Stimulated activated CD4-positive, alpha-beta T cell treated with anti-CD3 and anti-CD28 coated beads, Interleukin-4, amount 100 ng/mL, for 48 hours (primary cell): ENCODE data around the gene CYTH4.

ENCODE experiments used
- DNase-seq, 2 donors: peaks; one replicate each; pipeline ENCODE4 v3.0.0-alpha.2; 2020; ENCODE audit warnings: low read depth in 2 of 2

CYTH4 gene

DNA sequence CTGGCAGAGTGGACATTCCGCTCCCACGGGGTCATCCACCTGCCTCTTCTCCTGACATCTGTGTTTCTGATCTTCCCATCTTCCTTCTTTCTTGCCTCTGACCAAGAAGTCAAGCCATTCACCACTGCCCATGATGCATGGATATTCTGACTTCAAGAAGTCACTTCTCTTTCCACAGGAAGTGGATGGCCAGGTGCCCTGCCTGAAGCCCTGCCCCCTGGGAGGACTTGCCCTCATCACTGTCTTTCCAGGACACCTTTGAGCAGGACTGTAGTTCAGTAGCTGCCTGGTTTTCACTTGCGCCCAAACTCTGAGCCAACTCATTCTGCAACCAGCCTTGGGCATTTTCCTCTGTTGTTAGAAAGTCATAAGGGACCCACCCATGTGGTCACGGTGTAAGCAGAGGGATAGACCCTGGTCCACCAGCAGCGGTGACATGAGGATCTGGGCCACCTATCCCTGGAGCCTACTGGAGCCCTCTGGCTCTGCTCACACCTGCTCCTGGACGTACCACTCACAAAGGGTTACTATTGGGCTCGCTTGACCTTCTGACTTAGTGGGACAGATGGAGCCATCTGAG, 6.9 kb downstream of the CYTH4 start:
- no peak for DNase-seq

DNA sequence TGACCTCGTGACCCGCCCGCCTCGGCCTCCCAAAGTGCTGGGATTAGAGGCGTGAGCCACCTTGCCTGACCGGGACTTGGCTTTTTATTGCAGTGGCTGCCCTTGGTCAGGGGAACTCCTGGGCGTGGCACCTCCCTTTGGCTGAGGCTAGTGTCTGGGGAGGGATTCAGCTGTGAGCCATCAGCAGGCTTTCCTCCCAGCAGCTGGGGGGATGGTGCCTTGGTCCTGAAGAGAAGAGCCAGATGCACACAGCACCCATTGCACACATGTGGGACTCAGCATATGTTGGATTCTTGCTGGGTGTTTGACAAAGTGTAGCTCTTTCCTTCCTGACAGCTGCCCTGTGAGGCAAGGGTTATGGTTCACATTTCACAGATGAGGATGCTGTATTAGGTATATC, 8.4 kb downstream of the CYTH4 start:
- no peak for DNase-seq

DNA sequence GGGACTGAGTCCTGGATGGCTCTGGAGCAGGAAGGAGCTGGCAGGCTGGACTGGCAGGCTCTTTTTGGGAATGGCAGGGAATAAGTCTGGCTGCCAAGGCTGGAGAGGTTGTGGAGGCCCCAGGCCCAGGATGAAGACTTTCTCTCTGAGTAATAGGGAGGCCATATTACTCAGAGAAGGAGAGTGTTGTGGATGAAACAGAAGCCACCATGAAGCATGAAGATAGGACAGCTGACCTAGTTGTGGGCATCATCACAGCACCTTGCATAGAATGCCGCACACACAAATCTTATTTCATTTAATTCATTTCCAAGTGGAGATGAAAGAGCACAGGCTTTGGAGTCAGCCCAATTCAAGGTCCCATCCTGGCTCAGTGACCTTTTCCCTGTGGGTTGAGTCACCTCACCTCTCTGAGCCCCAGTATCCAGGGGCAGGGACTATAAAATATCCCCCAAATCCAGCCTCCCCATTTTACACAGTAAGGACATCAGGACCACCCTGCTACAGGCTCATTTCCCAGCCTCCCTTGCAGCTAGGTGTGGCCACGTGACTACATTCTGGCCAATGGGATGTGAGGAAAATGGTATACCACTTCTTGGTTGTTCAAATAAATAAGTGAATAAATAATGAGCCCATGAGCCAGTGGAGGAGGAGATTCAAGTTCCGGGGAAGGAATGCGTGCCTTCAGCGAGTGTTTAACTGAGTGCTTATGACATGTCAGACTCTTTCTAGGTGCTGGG, 9.4 kb downstream of the CYTH4 start:
- DNase-seq = no peak

DNA sequence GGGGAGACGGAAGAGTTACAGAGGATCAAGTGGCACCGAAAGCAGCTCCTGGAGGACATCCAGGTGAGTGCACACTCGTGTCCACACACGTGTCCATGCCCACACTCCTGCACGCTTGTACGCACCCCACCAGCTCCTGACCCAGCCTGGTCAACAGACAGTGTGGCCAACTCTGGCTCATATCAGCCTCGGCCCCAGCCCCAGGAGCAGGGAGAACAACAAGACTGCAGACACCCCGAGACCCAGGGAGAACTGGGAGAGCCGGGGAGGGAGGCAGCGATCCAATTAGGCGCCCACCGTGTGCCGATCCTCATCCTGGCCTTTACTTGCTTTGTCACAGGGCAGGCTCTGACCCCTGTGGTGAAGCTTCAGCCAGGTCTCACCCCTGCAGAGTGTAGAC, 10.3 kb downstream of the CYTH4 start:
- DNase-seq = no peak

DNA sequence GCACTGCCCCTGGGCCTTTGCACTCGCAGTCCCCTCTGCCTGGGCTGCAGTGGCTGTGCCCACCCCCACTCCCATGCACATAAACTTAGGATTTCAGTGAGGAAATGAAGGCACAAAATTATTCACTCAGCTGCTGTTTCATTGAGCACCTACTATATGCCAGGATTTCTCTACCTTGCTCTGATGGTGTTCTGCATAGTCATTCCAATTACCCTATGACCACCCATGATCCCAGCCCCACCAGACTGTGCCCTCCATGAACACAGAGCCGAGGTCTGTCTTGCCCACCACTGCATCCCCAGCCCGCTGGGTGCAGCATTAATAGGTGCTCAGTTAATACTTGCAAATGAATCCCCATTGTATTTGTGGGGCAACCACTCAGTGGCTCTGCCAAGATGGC, 10.9 kb downstream of the CYTH4 start:
- no peak for DNase-seq

DNA sequence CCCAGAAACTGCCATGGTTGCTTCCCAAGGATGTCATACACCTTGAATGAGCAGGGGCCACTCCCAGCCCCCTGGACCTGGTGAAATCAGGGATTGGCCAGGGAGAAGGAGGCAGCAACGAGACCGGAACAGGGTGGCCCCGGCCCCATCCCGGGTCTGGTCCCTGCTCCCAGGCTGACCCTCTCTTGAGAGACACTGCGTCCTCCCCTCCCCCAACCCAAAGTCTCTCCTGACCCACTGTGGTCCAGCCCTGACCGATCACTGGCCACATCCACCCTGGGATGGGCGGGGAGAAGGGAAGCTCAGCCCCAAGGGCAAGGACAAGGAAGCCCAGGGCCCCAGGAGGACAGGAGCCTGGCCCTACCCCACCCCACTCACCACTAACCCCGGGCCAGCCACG, 12.4 kb downstream of the CYTH4 start:
- no peak for DNase-seq

DNA sequence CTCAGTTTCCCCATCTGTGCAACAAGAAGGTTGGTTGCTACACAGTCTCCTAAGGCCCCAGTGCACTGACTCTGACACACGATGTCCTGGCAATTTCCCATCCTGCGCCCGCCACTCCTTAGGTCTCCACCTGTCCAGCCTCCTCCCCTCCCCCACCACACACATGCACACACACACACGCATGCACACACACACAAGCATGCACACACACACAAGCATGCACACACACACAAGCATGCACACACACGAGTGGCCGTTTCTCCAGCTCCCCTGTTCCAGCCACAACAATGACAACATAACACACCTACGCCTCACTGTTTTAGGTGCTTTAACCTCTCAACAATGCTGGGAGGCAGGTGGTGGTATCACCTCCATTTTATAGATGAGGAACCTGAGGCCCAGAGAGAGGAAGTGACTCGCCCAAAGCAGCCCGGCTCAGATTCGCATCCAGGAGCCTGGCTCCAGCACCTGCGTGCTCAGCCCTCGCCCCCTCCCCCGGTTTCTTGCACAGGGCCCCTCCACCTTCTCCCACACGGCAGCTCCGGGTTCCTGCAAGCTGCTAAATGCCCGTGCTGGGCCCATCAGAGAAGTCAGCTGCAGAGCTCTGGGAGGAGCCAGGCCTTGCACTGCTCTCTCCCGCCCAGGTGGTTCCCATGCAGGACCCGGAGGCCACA, 13.0 kb downstream of the CYTH4 start:
- DNase-seq = no peak

DNA sequence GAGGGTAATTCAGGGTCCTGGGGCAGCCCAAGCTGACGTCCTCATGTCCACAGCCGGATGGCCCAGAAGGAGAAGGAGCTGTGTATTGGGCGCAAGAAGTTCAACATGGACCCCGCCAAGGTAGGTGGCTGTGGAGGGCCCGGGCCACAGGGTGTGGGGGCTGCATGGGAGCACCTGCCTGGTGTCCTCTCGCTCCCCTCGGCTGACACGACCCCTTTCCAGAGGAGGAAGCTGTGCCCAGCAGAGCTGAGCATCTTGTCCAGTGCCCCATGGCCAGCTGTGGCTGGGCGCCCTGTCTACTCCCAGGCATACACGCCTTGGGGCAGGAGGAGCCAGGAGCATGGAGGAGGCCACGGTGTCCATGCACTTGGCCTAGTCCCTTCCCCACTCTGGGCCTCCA, 13.6 kb downstream of the CYTH4 start:
- no peak for DNase-seq

DNA sequence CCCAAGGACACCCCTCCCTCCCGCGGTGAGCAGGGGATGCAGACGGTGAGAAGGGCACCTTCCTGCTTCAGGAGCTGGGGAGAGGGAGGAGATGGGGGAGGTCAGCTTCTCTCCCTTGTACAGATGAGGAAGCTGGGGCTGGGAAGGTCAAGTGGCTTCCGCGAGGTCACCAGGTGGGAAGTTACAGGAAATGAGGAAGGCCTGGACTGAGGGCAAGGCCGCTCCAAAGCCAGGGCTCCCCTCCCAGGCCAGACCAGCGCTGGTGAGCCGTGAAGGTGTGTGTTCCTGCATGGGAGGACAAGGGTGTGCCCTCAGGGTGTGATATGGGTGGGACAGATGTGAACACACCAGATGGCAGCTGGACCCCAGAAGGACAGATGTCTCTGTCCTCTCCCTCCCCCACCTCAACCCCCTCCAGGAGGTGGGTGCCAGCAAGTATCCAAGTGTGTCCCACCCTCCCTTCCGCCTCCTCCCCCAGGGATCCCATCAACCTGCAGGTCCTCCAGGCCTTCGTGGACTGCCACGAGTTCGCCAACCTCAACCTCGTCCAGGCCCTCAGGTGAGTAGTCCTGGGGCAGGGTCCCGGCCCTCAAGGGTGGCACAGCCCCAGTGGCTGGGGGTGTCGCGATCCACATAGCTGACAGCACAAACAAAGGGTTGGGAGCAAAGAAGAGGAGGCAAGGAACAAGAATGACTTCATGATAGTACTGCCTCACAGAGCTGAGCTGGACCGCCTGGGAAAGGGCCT, 16.6 kb downstream of the CYTH4 start:
- no peak for DNase-seq

DNA sequence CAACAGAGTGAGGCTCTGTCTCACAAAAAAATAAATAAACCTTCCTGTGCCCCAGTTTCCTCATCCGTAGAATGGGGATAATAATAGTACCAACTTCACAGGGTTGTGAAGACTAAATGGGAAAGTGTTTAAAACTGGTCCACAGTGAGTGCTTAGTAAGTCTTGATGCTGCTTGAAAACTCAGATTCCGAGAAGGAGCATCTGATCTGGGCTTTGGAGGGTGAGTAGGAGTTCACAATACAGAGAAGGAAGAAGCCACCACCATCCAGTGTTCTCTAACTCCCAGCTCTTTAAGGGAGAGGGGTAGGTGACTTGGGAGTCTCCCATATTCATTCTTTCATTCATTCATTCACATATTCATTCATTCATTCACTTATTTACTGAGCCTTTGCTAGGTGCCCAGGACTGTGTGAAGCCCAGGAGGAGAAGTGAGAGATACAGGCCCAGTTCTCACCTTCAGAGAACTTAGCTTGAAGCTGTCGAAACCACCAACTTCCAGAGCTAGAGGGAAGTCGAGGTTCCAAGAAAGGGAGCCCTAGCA, 17.7 kb downstream of the CYTH4 start:
- DNase-seq = no peak

DNA sequence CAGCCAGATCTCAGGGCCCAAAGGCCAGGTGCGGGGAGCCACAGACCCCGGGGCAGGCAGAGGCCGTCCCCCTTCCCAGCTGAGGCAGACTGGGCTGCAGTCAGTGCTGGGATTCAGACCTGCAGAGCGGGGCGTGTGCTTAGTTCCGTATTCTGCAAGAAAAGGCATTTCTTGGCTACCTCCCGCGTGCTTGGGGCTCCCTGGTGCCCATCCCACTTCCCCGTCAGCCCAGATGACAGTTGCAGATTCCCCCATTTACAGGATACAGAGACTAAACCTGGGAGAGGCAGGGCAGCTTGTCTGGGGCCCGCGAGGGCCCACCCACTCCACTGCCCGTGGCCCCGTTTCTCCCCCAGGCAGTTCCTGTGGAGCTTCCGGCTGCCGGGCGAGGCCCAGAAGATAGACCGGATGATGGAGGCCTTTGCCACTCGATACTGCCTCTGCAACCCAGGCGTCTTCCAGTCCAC, 18.3 kb downstream of the CYTH4 start:
- DNase-seq = no peak

DNA sequence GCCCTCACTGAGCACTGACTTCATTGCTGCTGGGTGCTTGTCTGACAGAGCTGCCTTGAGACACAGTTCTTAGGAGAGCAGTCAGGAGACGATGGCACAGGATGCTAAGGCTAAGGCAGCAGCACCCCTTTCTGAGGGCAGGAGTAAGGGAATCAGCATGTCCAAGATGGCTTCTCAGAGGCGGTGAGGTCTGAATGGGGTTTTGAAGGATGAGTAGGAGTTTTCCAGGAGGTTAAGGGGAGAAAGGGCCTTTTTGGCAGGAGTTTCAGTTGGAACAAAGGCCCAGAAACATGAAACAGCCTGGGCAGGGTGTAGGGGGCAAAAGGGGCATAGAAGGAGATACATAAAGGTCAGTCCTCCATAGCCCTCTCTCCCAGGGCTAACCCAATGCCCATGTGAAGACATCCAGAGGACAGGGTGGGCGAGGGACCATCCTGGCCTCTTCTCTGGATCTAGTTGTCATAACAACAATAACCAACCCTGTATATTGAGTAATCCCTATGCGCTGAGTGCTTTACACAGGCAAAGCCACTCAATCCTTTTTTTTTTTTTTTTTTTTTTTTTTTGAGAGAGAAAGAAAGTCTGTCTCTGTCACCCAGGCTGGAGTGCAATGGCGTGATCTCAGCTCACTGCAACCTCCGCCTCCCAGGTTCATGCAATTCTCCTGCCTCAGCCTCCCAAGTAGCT, 19.0 kb downstream of the CYTH4 start:
- no peak for DNase-seq

DNA sequence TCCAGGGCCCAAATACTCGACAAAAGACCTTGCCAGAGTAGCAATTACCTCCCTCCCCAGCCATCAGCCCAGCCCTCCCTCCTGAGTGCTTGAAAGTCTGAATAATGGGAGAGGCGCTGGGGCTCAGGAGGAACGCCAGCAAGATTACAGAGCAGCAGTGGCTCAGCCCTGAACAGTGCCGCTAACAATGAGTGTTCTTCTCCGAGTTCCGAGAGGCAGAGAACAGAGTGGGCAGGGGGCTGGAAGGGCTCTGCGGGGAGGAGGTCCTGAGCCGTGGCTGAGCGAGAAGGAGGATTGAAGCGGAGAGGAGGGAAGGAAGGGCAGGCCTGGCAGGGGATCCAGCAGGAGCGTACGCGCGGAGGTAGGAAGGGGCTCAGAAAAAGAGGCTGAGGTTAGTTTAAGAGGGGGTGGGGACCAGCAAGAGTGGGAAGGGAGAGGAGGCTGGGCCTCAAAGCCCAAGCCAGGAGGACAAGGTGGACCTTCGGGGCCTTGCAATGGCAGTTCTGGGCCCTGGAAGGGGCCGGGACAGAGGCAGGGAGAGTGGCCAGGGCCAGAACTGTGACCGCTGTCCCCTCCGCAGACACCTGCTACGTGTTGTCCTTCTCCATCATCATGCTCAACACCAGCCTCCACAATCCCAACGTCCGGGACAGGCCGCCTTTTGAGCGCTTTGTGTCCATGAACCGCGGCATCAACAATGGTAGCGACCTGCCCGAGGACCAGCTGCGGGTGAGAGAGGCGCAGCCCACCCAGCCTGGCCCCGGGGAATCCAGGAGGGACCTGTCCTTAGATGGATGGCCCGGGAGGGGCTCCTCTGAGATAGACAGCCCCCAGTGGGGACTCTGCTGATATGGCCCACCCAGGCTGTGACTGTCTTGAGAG, 20.6 kb downstream of the CYTH4 start:
- DNase-seq = no peak

DNA sequence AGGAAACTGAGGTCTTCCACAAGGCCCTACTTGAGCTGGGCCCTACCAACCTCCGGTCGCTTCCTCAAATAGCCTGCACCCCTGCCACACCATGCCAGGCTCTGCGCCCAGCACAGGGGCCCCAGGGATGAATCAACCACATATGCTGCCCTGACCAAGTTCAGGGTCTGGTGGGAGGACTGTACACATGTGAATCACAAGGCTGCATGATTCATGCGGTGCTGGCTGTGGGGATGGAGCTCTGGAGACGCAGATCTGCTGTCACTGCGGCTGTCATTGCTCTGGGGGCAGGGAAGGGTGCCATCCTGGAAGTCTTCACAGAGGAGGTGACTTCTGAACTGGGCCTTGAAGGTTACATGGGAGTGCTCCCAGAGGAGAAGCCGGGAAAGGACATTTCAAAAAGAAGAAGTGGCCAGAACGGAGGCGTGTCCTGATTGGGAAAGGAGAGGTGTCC, 21.5 kb downstream of the CYTH4 start:
- peak; percentile 59 to 75 for DNase-seq

DNA sequence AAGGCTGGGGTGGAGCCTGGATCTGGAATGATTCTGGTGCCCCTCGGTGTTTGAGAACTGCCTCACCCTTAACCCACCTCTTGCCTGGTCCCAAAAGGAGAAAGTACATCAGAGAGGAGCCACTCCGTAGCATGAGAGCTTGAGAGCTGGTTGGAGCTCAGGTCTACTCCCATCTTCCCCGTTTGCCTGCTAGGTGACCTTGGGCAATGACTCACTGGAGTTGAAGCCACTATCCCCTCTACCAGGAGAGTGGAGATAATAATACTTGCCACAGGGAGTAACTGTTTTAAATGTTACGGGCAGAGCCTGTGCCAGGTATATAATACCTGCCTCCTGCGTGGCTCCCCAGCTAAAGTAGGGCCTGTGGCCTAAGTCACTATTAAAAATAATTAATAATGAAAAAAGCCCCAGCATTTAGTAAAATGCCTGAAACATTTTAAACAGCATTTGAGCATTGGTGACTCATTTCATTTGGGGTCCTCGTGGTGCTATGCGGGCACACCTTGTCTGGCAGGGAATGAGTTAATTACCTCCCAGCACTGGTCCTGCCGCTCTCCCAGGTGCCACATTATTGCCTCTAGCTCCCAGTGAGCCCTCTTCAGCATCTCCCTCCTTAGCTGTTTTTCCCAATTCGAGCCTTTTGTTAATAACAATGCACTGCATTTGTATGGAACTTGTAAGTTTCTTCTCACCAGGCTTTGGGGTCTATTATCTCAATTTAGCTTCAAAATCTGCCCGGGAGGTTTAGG, 22.5 kb downstream of the CYTH4 start:
- no peak for DNase-seq

DNA sequence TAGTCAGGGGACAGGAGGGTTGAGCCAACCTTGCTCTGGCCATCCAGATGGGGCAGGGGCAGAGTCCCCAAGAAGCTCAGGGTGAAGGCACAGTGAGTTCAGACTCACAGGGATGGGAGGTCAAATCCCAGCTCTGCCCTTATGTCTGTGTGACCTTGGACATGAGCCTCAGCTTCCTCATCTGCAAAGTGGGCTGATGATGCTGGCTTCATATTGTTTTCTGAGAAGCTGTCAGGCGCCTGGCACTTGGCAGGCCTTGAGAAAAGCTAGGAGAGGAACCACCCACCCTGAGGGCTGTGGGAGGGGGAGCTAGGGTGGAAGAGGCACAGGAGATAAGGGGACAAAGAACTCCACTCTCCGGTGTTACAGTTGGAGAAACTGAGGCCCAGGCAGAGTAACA, 23.6 kb downstream of the CYTH4 start:
- DNase-seq = no peak

DNA sequence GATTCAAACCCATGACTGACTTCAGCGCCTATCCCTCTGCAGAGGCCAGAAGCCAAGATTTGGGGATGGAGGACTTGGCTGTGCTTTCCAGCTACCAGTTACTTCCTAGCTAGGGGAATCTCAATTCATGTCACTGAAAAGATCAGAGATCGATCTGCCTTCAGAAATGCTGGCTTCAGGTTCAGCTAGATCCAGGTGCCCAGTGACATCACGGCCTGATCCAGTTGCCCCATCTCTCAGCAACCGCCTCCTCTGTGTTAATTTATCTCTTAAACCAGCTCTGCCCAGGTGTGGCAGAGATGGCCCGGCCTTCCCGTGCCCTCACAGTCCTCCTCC, 24.2 kb downstream of the CYTH4 start:
- DNase-seq = no peak

DNA sequence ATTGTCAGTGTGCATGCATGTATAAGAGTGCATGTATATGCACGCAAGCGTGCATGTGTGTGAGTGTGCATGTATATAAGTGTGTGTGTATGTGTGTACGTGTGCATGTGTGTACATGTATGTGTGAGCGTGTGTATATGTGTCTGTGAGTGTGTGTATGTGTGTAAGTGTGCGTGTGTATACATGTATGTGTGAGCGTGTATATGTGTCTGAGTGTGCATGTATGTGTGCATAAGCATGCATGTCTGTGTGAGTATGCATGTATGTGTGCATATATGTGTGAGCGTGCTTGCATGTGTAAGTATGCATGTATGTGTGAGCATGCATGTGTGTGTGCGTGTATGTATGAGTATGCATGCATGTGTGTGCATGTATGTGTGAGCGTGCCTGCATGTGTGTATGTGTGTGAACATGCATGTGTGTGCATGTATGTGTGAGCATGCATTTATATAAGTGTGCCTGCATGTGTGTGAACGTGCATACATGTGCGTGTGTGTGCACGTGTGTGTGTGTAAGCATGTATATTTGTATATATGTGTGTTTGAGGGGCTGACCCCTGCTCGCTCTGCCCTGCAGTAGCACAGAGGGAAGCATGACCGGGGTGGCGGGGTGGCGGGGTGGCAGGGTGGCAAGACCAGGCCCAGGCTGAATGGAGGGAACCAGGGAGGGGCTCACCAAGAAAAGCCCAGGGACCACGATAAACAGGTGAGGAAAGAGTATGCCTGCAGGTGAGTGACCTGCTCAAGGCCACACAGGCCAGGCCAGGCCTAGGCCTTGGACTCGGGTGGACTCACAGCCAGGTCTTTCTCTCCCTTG, 26.3 kb downstream of the CYTH4 start:
- no peak for DNase-seq
